Measurements from ENCODE around the gene TAF7. TPM values are rescaled to one million over a fixed set of nuclear protein-coding genes. Genes with fewer than 3 reads are reported as not detected.

Gene TAF7
- total and polyA plus RNA-seq, 9 of the 15 experiments (the other 6 are each of a cell fraction or from before 2014, with no cell fraction given) = 51.6 to 116 (median 73.3) TPM

- CTCF ChIA-PET (ENCODE audit: low intra/inter-chr PET ratio) = interaction anchor here (1.0 to 2.3 kb wide), 3 partner anchors 152 to 204 kb away, joined by 3 to 12 read pairs (median 4); no protein-coding TSS in a partner anchor
- in situ Hi-C loops (cut with MboI) = no loop called here
- DNase-seq (ENCODE audit: extremely low read depth in 1 of 4, low spot score in 3 of 4) (peak in 2 of 4 experiments; percentile 40 to 56), FAIRE-seq (peak; percentile 66), ATAC-seq (peak; percentile 76)
- intact Hi-C loops (cut with micrococcal nuclease) = no loop called here
- WGBS (ENCODE audit: insufficient coverage, low coverage, missing lambda C conversion rate) = 10% methylated on average over 24 of the region's 24 CpGs
- Histone ChIP-seq H3K9me3 (replicated peaks; ENCODE audit: control insufficient read depth, insufficient read depth, low read depth, low read length) (no peaks in the 10 kb centered on the region; the same call in 1 of the 2 replicates), H3K27ac (ENCODE audit: extremely low read depth, low read depth, low read length) (no peak within 1 kb of the TSS), H3K79me2 (ENCODE audit: control insufficient read depth, insufficient read depth, low read length) (no peaks in the 10 kb centered on the region), H3K36me3 (ENCODE audit: control insufficient read depth, insufficient read depth, low read length) (no peaks in the 10 kb centered on the region), H3K4me2 (ENCODE audit: insufficient read depth, low read length) (peak within 1 kb of the TSS; percentile 35), H3K9ac (ENCODE audit: insufficient read depth in 1 of 2, low read depth in 2 of 2, low read length in 2 of 2) (peak within 1 kb of the TSS in 1 of 2 experiments; percentile 56; a peak in 2 of 4 replicates), H2AFZ (ENCODE audit: low read depth, low read length) (peak within 1 kb of the TSS; percentile 47; the same call in 1 of the 2 replicates), H3K27me3 (ENCODE audit: control insufficient read depth in 2 of 2, insufficient read depth in 2 of 2, low read length in 2 of 2) (peaks cover 0 to 28% of the 10 kb centered on the region in 2 experiments; a peak in 3 of 5 replicates), H3K4me3 (peak within 1 kb of the TSS; percentile 33), H3K9me1 (ENCODE audit: control insufficient read depth, insufficient read depth, low read length) (no peaks in the 10 kb centered on the region), H4K20me1 (replicated peaks; ENCODE audit: control insufficient read depth, insufficient read depth, low read length) (no peaks in the 10 kb centered on the region), H3K4me1 (replicated peaks in 1 of 2; ENCODE audit: control insufficient read depth in 2 of 2, insufficient read depth in 2 of 2, low read length in 2 of 2) (peaks cover 3 to 17% of the 10 kb centered on the region in 2 experiments; a peak in 3 of 5 replicates)
- BruUV-seq (replicated peaks) = no TSS peak
- POLR2A ChIA-PET = no interaction called here
- TF ChIP-seq EHMT2 (IDR thresholded peaks at IDR 0.05) (0 out of 2 replicates have a peak, but pooled peaks have one; percentile 18), RHOXF2B (CRISPR knock-in tag; conservative IDR thresholded peaks at IDR 0.05) (no peak), ZBTB40 (IDR thresholded peaks at IDR 0.05) (0 out of 2 replicates have a peak, but pooled peaks have one; percentile 18), ZBTB40 (CRISPR knock-in tag; IDR thresholded peaks at IDR 0.05) (no peak), NFIX (CRISPR knock-in tag; IDR thresholded peaks at IDR 0.05; ENCODE audit: low read depth) (no peak), NBN (IDR thresholded peaks at IDR 0.05; ENCODE audit: low read depth) (no peak), RAD21 (CRISPR knock-in tag; conservative IDR thresholded peaks at IDR 0.05 in 1 of 2, IDR thresholded peaks at IDR 0.05 in 1 of 2) (peak; percentile 12 to 35; a peak in 2 of 4 replicates), MAZ (CRISPR knock-in tag; conservative IDR thresholded peaks at IDR 0.05 in 1 of 2, IDR thresholded peaks at IDR 0.05 in 1 of 2) (0 out of 4 replicates have a peak, but pooled peaks of 1 of the 2 experiments have one; percentile 16), CTCF (IDR thresholded peaks at IDR 0.05 in 2 of 3, conservative IDR thresholded peaks at IDR 0.05 in 1 of 3; ENCODE audit: insufficient read depth in 2 of 3, low read depth in 1 of 3, low read length in 3 of 3) (peak; percentile 58 to 70 (median 68))
These were observed 39.3 kb upstream of the TAF7 start, which contains the start of gene PCDHGB2 for GRCh38 chr5:141359790-141360426. PCDHGB2 (plus strand) TSS chr5:141359994; CDS start chr5:141360136, 142 bp downstream.
